WTC11 (cell line): ENCODE results near the gene OR8H1.

Experiments used
- ATF3 ChIP-seq: sonication (generic); formaldehyde crosslinking; conservative IDR thresholded peaks from 2 replicates; pipeline ENCODE4 v1.8.1; 2022; ENCODE audit warnings: mild to moderate bottlenecking, missing genetic modification reagents
- CTCF ChIP-seq: fragments of 200-600 bp; IDR thresholded peaks from 2 replicates; pipeline ENCODE4 v1.8.0; 2022; ENCODE audit warnings: antibody characterized with exemption
- FOXJ3 ChIP-seq: sonication (generic); formaldehyde crosslinking; IDR thresholded peaks from 2 replicates; pipeline ENCODE4 v1.9.0; 2021; ENCODE audit warnings: missing genetic modification reagents, mild to moderate bottlenecking, borderline replicate concordance
- JUN ChIP-seq: sonication (generic); formaldehyde crosslinking; IDR thresholded peaks from 2 replicates; pipeline ENCODE4 v1.8.0; 2023; ENCODE audit warnings: mild to moderate bottlenecking, missing genetic modification reagents
- MAX ChIP-seq: sonication (generic); formaldehyde crosslinking; IDR thresholded peaks from 2 replicates; pipeline ENCODE4 v1.8.0; 2022; ENCODE audit warnings: mild to moderate bottlenecking, missing genetic modification reagents
- NR2C2 ChIP-seq: sonication (generic); formaldehyde crosslinking; IDR thresholded peaks from 2 replicates; pipeline ENCODE4 v1.8.0; 2022; ENCODE audit warnings: mild to moderate bottlenecking, missing genetic modification reagents
- SP1 ChIP-seq: sonication (generic); formaldehyde crosslinking; conservative IDR thresholded peaks from 2 replicates; pipeline ENCODE4 v1.8.1; 2022; ENCODE audit warnings: missing genetic modification reagents
- STAT6 ChIP-seq: sonication (generic); formaldehyde crosslinking; conservative IDR thresholded peaks from 2 replicates; pipeline ENCODE4 v1.8.1; 2023; ENCODE audit warnings: mild to moderate bottlenecking, low read depth, missing genetic modification reagents, moderate library complexity
- USF1 ChIP-seq: sonication (generic); formaldehyde crosslinking; IDR thresholded peaks from 2 replicates; pipeline ENCODE4 v1.8.0; 2022; ENCODE audit warnings: mild to moderate bottlenecking, missing genetic modification reagents
- ZBTB43 ChIP-seq: sonication (generic); formaldehyde crosslinking; IDR thresholded peaks from 2 replicates; pipeline ENCODE4 v1.8.1; 2023; ENCODE audit warnings: mild to moderate bottlenecking, missing genetic modification reagents
- ZNF263 ChIP-seq: sonication (generic); formaldehyde crosslinking; IDR thresholded peaks from 2 replicates; pipeline ENCODE4 v1.8.1; 2022; ENCODE audit warnings: low read depth, mild to moderate bottlenecking, moderate library complexity, missing genetic modification reagents

GRCh38 chr11:56273854-56274253 is 18.2 kb downstream of the OR8H1 start, which contains the start of gene OR5T1:
- no peak for TF ChIP-seq CTCF
- no peak for TF ChIP-seq ZNF263 (CRISPR knock-in tag)
- TF ChIP-seq USF1: no peak
- TF ChIP-seq JUN (CRISPR knock-in tag): no peak
- no peak for TF ChIP-seq SP1 (CRISPR knock-in tag)
- no peak for TF ChIP-seq NR2C2 (CRISPR knock-in tag)
- no peak for TF ChIP-seq ZBTB43 (CRISPR knock-in tag)
- no peak for TF ChIP-seq MAX
- TF ChIP-seq ATF3 (CRISPR knock-in tag): no peak
- no peak for TF ChIP-seq STAT6 (CRISPR knock-in tag)
- no peak for TF ChIP-seq FOXJ3 (CRISPR knock-in tag)
